A673 (cell line): ENCODE data around the gene HDDC3.

Source experiments
- CTCF ChIP-seq: fragments of 300-800, 200-600 bp; sonication (generic); conservative IDR thresholded peaks from 2 replicates; pipeline ENCODE4 v1.5.1; 2017; ENCODE audit warnings: low read depth, mild to moderate bottlenecking, antibody characterized with exemption, low read length, moderate library complexity, mixed read lengths
- EZH2 ChIP-seq: fragments of 200-600 bp; sonication (generic); IDR thresholded peaks from 2 replicates; pipeline ENCODE4 v1.6.1; 2017; ENCODE audit warnings: borderline replicate concordance, low read depth, mild to moderate bottlenecking, mixed read lengths, antibody characterized with exemption, low read length; ENCODE audit not compliant: poor library complexity, severe bottlenecking

GRCh38 chr15:90916461-90916860 is 15.9 kb downstream of the HDDC3 start:
- no peak for TF ChIP-seq CTCF
- TF ChIP-seq EZH2 = no peak
